Loucy (cell line): ENCODE measurements around the gene DNASE2B.
"Not testable (repeated sequence)": the region's sequence is repeated elsewhere in the genome, so short reads cannot be mapped to it uniquely, and the experiment has no call there.

Experiments
- H2AFZ ChIP-seq: fragments of 200-600 bp; sonication (generic); 2 replicates; pipeline ENCODE4 v1.6.0; 2016; ENCODE audit warnings: antibody characterized with exemption, mild to moderate bottlenecking, low read length, moderate library complexity
- H3F3A ChIP-seq: fragments of 200-600 bp; 2 replicates; pipeline ENCODE4 v1.6.0; 2016; ENCODE audit warnings: antibody characterized with exemption, low read depth, mild to moderate bottlenecking
- H3K27me3 ChIP-seq: fragments of 200-600 bp; sonication (generic); 2 replicates; pipeline ENCODE4 v1.6.1; 2014; ENCODE audit warnings: low read length, mild to moderate bottlenecking; ENCODE audit not compliant: insufficient read depth, poor library complexity, severe bottlenecking
- H3K36me3 ChIP-seq: fragments of 200-600 bp; sonication (generic); 2 replicates; pipeline ENCODE4 v1.6.1; 2016; ENCODE audit warnings: low read length; ENCODE audit not compliant: insufficient read depth
- H3K4me1 ChIP-seq: fragments of 200-600 bp; sonication (generic); 2 replicates; pipeline ENCODE4 v1.5.1; 2014; ENCODE audit warnings: low read length, mild to moderate bottlenecking; ENCODE audit not compliant: insufficient read depth, poor library complexity, severe bottlenecking
- H3K4me2 ChIP-seq: fragments of 200-600 bp; sonication (generic); 2 replicates; pipeline ENCODE4 v1.6.0; 2014; ENCODE audit warnings: antibody characterized with exemption, low read length, low read depth, mild to moderate bottlenecking; ENCODE audit not compliant: poor library complexity, severe bottlenecking
- H3K4me3 ChIP-seq: fragments of 200-600 bp; sonication (generic); 2 replicates; pipeline ENCODE4 v1.5.1; 2014; ENCODE audit warnings: low read length, mild to moderate bottlenecking, mixed read lengths; ENCODE audit not compliant: poor library complexity, severe bottlenecking
- H3K79me2 ChIP-seq: fragments of 200-600 bp; sonication (generic); 2 replicates; pipeline ENCODE4 v1.6.1; 2014; ENCODE audit warnings: low read length; ENCODE audit not compliant: insufficient read depth
- H3K9ac ChIP-seq: fragments of 200-600 bp; sonication (generic); 2 replicates; pipeline ENCODE4 v1.6.0; 2014; ENCODE audit warnings: mild to moderate bottlenecking, low read depth, low read length, moderate library complexity; ENCODE audit not compliant: poor library complexity, severe bottlenecking
- H3K9me2 ChIP-seq: fragments of 200-600 bp; sonication (generic); replicated peaks from 2 replicates; pipeline ENCODE4 v1.6.1; 2016; ENCODE audit warnings: low read depth, low read length, mixed read lengths
- H3K9me3 ChIP-seq: fragments of 200-600 bp; sonication (generic); 2 replicates; pipeline ENCODE4 v1.6.1; 2014; ENCODE audit warnings: mild to moderate bottlenecking, antibody characterized with exemption, low read length, low read depth; ENCODE audit not compliant: insufficient read depth
- H4K20me1 ChIP-seq: fragments of 200-600 bp; sonication (generic); 2 replicates; pipeline ENCODE4 v1.6.0; 2014; ENCODE audit warnings: antibody characterized with exemption, low read length, mild to moderate bottlenecking; ENCODE audit not compliant: insufficient read depth, poor library complexity, severe bottlenecking
- EZH2phosphoT487 ChIP-seq: fragments of 200-600 bp; IDR thresholded peaks from 2 replicates; pipeline ENCODE4 v1.6.1; 2018; ENCODE audit warnings: antibody characterized with exemption, mild to moderate bottlenecking, moderate library complexity, borderline replicate concordance
- TF ChIP-seq, protein P1 (sequence below): fragments of 200-600 bp; sonication (generic); conservative IDR thresholded peaks from 2 replicates; pipeline ENCODE4 v1.5.1; 2014; ENCODE audit warnings: mild to moderate bottlenecking, antibody characterized with exemption, low read length

Gene DNASE2B

GRCh38 chr1:84448704-84449103 lies 50.4 kb downstream of the DNASE2B start:
- peaks cover 24% of the 10 kb centered on the region for H3K27me3 ChIP-seq
- not testable (repeated sequence) for H3K79me2 ChIP-seq, H3K9me3 ChIP-seq, H3K36me3 ChIP-seq, H4K20me1 ChIP-seq, H3K9ac ChIP-seq, H3K4me3 ChIP-seq, H3K4me1 ChIP-seq, H3K4me2 ChIP-seq, H3K9me2 ChIP-seq, H3F3A ChIP-seq, H2AFZ ChIP-seq

- no peaks in the 10 kb centered on the region for H3K9me3 ChIP-seq
- H3K27me3 ChIP-seq: peaks cover 41% of the 10 kb centered on the region
- no peaks in the 10 kb centered on the region for H3K79me2 ChIP-seq
- H3K4me2 ChIP-seq: no peak overlapping the region
- H3K4me1 ChIP-seq: no peaks in the 10 kb centered on the region
- no peaks in the 10 kb centered on the region for H3F3A ChIP-seq
- no peaks in the 10 kb centered on the region for H4K20me1 ChIP-seq
- H3K4me3 ChIP-seq: no peak overlapping the region
- H3K9ac ChIP-seq: no peak overlapping the region
- no peaks in the 10 kb centered on the region for H3K36me3 ChIP-seq
- no peaks in the 10 kb centered on the region for H3K9me2 ChIP-seq
- H2AFZ ChIP-seq: no peak overlapping the region
- no peak for TF ChIP-seq EZH2phosphoT487
- TF ChIP-seq, protein P1, sequence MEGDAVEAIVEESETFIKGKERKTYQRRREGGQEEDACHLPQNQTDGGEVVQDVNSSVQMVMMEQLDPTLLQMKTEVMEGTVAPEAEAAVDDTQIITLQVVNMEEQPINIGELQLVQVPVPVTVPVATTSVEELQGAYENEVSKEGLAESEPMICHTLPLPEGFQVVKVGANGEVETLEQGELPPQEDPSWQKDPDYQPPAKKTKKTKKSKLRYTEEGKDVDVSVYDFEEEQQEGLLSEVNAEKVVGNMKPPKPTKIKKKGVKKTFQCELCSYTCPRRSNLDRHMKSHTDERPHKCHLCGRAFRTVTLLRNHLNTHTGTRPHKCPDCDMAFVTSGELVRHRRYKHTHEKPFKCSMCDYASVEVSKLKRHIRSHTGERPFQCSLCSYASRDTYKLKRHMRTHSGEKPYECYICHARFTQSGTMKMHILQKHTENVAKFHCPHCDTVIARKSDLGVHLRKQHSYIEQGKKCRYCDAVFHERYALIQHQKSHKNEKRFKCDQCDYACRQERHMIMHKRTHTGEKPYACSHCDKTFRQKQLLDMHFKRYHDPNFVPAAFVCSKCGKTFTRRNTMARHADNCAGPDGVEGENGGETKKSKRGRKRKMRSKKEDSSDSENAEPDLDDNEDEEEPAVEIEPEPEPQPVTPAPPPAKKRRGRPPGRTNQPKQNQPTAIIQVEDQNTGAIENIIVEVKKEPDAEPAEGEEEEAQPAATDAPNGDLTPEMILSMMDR: no peak
Observed at GRCh38 chr1:84450910-84451309, 52.6 kb downstream of the DNASE2B start.

GRCh38 chr1:84452436-84452835 lies 54.2 kb downstream of the DNASE2B start:
- H3K4me1 ChIP-seq: no peaks in the 10 kb centered on the region
- TF ChIP-seq, protein P1: no peak
- no peak for TF ChIP-seq EZH2phosphoT487
- H3K9ac ChIP-seq: no peak overlapping the region
- H3K27me3 ChIP-seq: peaks cover 57% of the 10 kb centered on the region
- H3K9me3 ChIP-seq: no peaks in the 10 kb centered on the region
- H3K4me2 ChIP-seq: no peak overlapping the region
- no peaks in the 10 kb centered on the region for H3K9me2 ChIP-seq
- H3K79me2 ChIP-seq: no peaks in the 10 kb centered on the region
- H3K4me3 ChIP-seq: no peak overlapping the region
- no peak overlapping the region for H2AFZ ChIP-seq
- no peaks in the 10 kb centered on the region for H3K36me3 ChIP-seq
- H3F3A ChIP-seq: no peaks in the 10 kb centered on the region
- no peaks in the 10 kb centered on the region for H4K20me1 ChIP-seq

- Histone ChIP-seq H3K4me1 (no peaks in the 10 kb centered on the region), H4K20me1 (no peaks in the 10 kb centered on the region), H3K79me2 (no peaks in the 10 kb centered on the region), H3K9me3 (no peaks in the 10 kb centered on the region), H2AFZ (no peak overlapping the region), H3K36me3 (no peaks in the 10 kb centered on the region), H3K4me2 (no peak overlapping the region), H3K9ac (no peak overlapping the region), H3K27me3 (peaks cover 100% of the 10 kb centered on the region), H3F3A (no peaks in the 10 kb centered on the region), H3K4me3 (no peak overlapping the region), H3K9me2 (no peaks in the 10 kb centered on the region)
- no peak for TF ChIP-seq EZH2phosphoT487
- TF ChIP-seq, protein P1: no peak
Observed at GRCh38 chr1:84462118-84462517, 63.8 kb downstream of the DNASE2B start.
